HEK293 (cell line): Measurements from ENCODE around the gene LAPTM4A.

ENCODE experiments used
- CTCF ChIP-seq: fragments of 450-650 bp; formaldehyde crosslinking; IDR thresholded peaks from 2 replicates; pipeline ENCODE4 v1.5.1; 2016; ENCODE audit warnings: missing biosample characterization, missing genetic modification characterization
- KLF17 ChIP-seq: fragments of 450-650 bp; formaldehyde crosslinking; IDR thresholded peaks from 2 replicates; pipeline ENCODE4 v1.5.1; 2016; ENCODE audit warnings: missing biosample characterization, missing genetic modification characterization
- ZNF140 ChIP-seq: fragments of 450-650 bp; formaldehyde crosslinking; IDR thresholded peaks from 2 replicates; pipeline ENCODE4 v1.5.1; 2016; ENCODE audit warnings: missing biosample characterization, missing genetic modification characterization
- ZNF580 ChIP-seq: fragments of 450-650 bp; formaldehyde crosslinking; IDR thresholded peaks from 2 replicates; pipeline ENCODE4 v1.5.1; 2016; ENCODE audit warnings: missing biosample characterization, missing genetic modification characterization
- ZNF692 ChIP-seq: fragments of 450-650 bp; formaldehyde crosslinking; IDR thresholded peaks from 2 replicates; pipeline ENCODE4 v1.5.1; 2016; ENCODE audit warnings: missing biosample characterization, missing genetic modification characterization
- ZNF776 ChIP-seq: fragments of 450-650 bp; formaldehyde crosslinking; IDR thresholded peaks from 2 replicates; pipeline ENCODE4 v1.5.0; 2017; ENCODE audit warnings: missing biosample characterization, missing genetic modification characterization, borderline replicate concordance

- no peak for TF ChIP-seq KLF17 (tag by site-specific recombination)
- no peak for TF ChIP-seq ZNF140
- TF ChIP-seq ZNF692 (tag by site-specific recombination) = no peak
- no peak; the same call in 1 of the 2 replicates for TF ChIP-seq CTCF (tag by site-specific recombination)
- no peak for TF ChIP-seq ZNF580 (tag by site-specific recombination)
- TF ChIP-seq ZNF776 (tag by site-specific recombination) = no peak
These were observed 61.1 kb downstream of the LAPTM4A start for GRCh38 chr2:19990416-19990728.
